Measurements from ENCODE around the gene ITIH2.

DNA sequence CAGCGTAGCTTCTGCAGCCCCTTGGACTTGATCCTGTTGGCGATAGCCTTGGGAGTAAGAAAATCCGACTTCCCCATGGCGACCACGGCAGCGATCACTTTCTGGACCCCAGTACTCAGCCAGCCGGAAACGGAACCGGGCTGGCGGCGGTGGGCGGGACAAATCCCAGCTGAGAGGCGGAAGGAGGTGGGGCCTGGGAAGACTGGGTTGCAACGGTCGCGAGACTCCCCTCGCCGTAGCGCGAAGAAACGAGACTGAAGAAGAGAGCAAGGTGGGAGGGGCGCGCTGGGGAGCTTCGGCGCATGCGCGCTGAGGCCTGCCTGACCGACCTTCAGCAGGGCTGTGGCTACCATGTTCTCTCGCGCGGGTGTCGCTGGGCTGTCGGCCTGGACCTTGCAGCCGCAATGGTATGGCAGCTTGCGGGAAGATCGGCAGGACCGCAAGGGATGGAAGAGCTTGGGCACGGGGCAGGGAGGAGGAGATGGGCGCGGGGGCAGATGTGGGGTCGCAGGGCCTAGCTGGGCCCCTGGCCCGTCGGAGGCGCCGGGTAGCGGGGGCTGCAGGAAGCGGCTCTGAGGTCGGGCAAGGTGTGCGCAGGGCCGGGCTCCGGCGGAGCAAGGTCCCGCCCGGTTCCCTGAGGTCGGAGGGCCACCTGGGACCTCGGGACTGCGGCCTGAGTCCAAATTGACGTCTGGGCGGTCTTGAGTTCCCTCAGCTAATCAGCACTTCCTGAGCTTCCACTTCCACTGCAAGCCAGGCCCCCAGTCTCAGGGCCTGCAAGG lies 84.9 kb downstream of the ITIH2 start, which contains the start of the genes ATP5F1C and KIN:
- TF ChIP-seq CREB1 (IDR thresholded peaks at IDR 0.05) (no peak), CREB1 (CRISPR knock-in tag; IDR thresholded peaks at IDR 0.05) (no peak; the same call in 1 of the 2 replicates), NR2C1 (IDR thresholded peaks at IDR 0.05) (no peak), NR2C1 (tag; IDR thresholded peaks at IDR 0.05) (no peak), MAX (CRISPR knock-in tag; IDR thresholded peaks at IDR 0.05) (peak; percentile 62; the same call in 1 of the 2 replicates), ATF3 (IDR thresholded peaks at IDR 0.05) (no peak), ATF3 (CRISPR knock-in tag; conservative IDR thresholded peaks at IDR 0.05) (no peak), SMARCB1 (IDR thresholded peaks at IDR 0.05; ENCODE audit: insufficient read length, low read depth) (no peak), ZKSCAN1 (IDR thresholded peaks at IDR 0.05; ENCODE audit: low read depth, low read length) (peak; percentile 47; the same call in 1 of the 2 replicates), RFX5 (IDR thresholded peaks at IDR 0.05; ENCODE audit: low read depth, low read length) (no peak)
- TF ChIP-seq, protein P1, sequence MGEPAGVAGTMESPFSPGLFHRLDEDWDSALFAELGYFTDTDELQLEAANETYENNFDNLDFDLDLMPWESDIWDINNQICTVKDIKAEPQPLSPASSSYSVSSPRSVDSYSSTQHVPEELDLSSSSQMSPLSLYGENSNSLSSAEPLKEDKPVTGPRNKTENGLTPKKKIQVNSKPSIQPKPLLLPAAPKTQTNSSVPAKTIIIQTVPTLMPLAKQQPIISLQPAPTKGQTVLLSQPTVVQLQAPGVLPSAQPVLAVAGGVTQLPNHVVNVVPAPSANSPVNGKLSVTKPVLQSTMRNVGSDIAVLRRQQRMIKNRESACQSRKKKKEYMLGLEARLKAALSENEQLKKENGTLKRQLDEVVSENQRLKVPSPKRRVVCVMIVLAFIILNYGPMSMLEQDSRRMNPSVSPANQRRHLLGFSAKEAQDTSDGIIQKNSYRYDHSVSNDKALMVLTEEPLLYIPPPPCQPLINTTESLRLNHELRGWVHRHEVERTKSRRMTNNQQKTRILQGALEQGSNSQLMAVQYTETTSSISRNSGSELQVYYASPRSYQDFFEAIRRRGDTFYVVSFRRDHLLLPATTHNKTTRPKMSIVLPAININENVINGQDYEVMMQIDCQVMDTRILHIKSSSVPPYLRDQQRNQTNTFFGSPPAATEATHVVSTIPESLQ (CRISPR knock-in tag; IDR thresholded peaks at IDR 0.05) = 0 out of 2 replicates have a peak, but pooled peaks have one; percentile 77
- TF ChIP-seq, protein P2, sequence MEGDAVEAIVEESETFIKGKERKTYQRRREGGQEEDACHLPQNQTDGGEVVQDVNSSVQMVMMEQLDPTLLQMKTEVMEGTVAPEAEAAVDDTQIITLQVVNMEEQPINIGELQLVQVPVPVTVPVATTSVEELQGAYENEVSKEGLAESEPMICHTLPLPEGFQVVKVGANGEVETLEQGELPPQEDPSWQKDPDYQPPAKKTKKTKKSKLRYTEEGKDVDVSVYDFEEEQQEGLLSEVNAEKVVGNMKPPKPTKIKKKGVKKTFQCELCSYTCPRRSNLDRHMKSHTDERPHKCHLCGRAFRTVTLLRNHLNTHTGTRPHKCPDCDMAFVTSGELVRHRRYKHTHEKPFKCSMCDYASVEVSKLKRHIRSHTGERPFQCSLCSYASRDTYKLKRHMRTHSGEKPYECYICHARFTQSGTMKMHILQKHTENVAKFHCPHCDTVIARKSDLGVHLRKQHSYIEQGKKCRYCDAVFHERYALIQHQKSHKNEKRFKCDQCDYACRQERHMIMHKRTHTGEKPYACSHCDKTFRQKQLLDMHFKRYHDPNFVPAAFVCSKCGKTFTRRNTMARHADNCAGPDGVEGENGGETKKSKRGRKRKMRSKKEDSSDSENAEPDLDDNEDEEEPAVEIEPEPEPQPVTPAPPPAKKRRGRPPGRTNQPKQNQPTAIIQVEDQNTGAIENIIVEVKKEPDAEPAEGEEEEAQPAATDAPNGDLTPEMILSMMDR (IDR thresholded peaks at IDR 0.05 in 2 of 3, conservative IDR thresholded peaks at IDR 0.05 in 1 of 3; ENCODE audit: insufficient read depth in 2 of 3, low read depth in 1 of 3, low read length in 3 of 3) = peak in 1 of 3 experiments; percentile 16; a peak in 1 of 6 replicates

All from K562 (cell line).